Measurements from ENCODE around the gene GH1. TPM values are rescaled to one million over a fixed set of nuclear protein-coding genes. Genes with fewer than 3 reads are reported as not detected.

GH1 gene
- total RNA-seq, 3 donors from 2014 or later = not detected

GRCh38 chr17:63934183-63935112 is 15.8 kb upstream of the GH1 start:
- TF ChIP-seq POLR2AphosphoS5 (IDR thresholded peaks at IDR 0.05) (no peak), POLR2A (IDR thresholded peaks at IDR 0.05) (no peak)
- TF ChIP-seq, protein P1, sequence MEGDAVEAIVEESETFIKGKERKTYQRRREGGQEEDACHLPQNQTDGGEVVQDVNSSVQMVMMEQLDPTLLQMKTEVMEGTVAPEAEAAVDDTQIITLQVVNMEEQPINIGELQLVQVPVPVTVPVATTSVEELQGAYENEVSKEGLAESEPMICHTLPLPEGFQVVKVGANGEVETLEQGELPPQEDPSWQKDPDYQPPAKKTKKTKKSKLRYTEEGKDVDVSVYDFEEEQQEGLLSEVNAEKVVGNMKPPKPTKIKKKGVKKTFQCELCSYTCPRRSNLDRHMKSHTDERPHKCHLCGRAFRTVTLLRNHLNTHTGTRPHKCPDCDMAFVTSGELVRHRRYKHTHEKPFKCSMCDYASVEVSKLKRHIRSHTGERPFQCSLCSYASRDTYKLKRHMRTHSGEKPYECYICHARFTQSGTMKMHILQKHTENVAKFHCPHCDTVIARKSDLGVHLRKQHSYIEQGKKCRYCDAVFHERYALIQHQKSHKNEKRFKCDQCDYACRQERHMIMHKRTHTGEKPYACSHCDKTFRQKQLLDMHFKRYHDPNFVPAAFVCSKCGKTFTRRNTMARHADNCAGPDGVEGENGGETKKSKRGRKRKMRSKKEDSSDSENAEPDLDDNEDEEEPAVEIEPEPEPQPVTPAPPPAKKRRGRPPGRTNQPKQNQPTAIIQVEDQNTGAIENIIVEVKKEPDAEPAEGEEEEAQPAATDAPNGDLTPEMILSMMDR (IDR thresholded peaks at IDR 0.05) = no peak
- no peak for DNase-seq (ENCODE audit: low spot score in 2 of 2)
- H3K27me3 ChIP-seq = no peaks in the 10 kb centered on the region
- H3K4me1 ChIP-seq = no peaks in the 10 kb centered on the region
- H3K27ac ChIP-seq = no peak overlapping the region
- no peak overlapping the region for H3K4me3 ChIP-seq
- H3K36me3 ChIP-seq = no peaks in the 10 kb centered on the region
- intact Hi-C loops (cut with DNase I; ENCODE audit: low total_unique reads) = no loop called here
- H3K9me3 ChIP-seq = no peaks in the 10 kb centered on the region

DNA sequence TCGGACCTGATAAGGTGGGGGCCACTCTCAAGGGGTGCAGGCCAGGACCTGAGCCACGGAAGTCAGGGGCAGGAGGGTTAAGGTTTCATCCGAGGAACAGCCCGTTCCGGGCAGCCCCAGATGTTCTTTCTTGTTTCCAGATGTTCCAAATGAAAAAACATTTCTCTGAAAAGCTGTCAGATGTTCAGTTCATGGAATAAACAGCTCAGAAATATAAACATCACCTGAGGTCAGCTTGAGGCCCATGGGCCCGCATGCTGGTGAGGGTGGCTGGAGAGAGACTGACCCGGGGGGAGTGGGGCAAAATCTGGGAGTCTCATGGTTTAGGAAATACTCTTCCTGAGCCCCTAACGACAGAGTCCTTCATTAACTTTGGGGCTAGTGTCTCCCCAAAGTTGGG is 15.0 kb upstream of the GH1 start:
- DNase-seq (ENCODE audit: low spot score in 2 of 2) = no peak
- Histone ChIP-seq H3K9me3 (no peaks in the 10 kb centered on the region), H3K4me1 (no peaks in the 10 kb centered on the region), H3K27me3 (no peaks in the 10 kb centered on the region), H3K27ac (no peak overlapping the region), H3K36me3 (no peaks in the 10 kb centered on the region), H3K4me3 (no peak overlapping the region)
- TF ChIP-seq POLR2AphosphoS5 (IDR thresholded peaks at IDR 0.05) (no peak), POLR2A (IDR thresholded peaks at IDR 0.05) (no peak)
- TF ChIP-seq, protein P1 (IDR thresholded peaks at IDR 0.05) = no peak
- intact Hi-C loops (cut with DNase I; ENCODE audit: low total_unique reads) = no loop called here

DNA sequence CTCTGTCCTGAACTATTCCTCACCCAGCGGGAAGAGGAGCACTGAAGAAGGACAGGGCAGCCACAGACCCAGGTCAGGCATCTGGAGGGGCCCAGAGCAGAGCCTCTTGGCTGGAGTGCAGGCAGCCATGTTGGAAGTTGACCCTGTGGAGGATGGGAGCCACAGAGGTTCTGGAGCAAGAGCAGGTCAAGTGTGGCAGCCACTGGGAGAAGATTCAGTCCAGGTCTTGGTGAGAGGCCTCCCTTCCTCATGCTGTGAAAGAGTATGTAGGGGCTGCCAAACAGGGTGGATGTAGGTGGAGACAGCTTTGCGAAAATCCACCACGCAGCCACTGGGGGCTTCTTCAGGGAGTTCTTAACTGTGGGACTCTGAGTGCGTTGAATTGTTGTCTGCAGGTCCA is 14.1 kb upstream of the GH1 start:
- Histone ChIP-seq H3K27me3 (no peaks in the 10 kb centered on the region), H3K36me3 (no peaks in the 10 kb centered on the region), H3K4me1 (no peaks in the 10 kb centered on the region), H3K27ac (no peak overlapping the region), H3K9me3 (no peaks in the 10 kb centered on the region), H3K4me3 (no peak overlapping the region)
- intact Hi-C loops (cut with DNase I; ENCODE audit: low total_unique reads) = no loop called here
- no peak for DNase-seq (ENCODE audit: low spot score in 2 of 2)
- TF ChIP-seq, protein P1 (IDR thresholded peaks at IDR 0.05) = no peak
- TF ChIP-seq POLR2AphosphoS5 (IDR thresholded peaks at IDR 0.05) (no peak), POLR2A (IDR thresholded peaks at IDR 0.05) (no peak)

- H3K4me3 ChIP-seq = peak within 1 kb of the TSS in 2 of 3 donors; percentile 11 to 49
- H3K4me1 ChIP-seq = no peaks in the 10 kb centered on the region
- H3K36me3 ChIP-seq = no peaks in the 10 kb centered on the region
- no peak for TF ChIP-seq POLR2A (IDR thresholded peaks at IDR 0.05)
- H3K27ac ChIP-seq = peak within 1 kb of the TSS; percentile 60 to 75
- no peaks in the 10 kb centered on the region for H3K27me3 ChIP-seq
- H3K9me3 ChIP-seq = no peaks in the 10 kb centered on the region
- DNase-seq (ENCODE audit: low spot score in 2 of 2) = no peak
- intact Hi-C loops (cut with DNase I; ENCODE audit: low total_unique reads) = no loop called here
Observed at GRCh38 chr17:63931981-63932561, 13.4 kb upstream of the GH1 start, which contains the start of gene CD79B. CD79B (minus strand) TSS chr17:63932331; CDS start chr17:63932261, 70 bp downstream.

- Histone ChIP-seq H3K4me1 (no peaks in the 10 kb centered on the region), H3K4me3 (peak overlapping the region in 2 of 3 donors; percentile 11 to 49), H3K27ac (peak overlapping the region; percentile 60 to 75), H3K27me3 (no peaks in the 10 kb centered on the region), H3K36me3 (no peaks in the 10 kb centered on the region), H3K9me3 (no peaks in the 10 kb centered on the region)
- intact Hi-C loops (cut with DNase I; ENCODE audit: low total_unique reads) = no loop called here
- TF ChIP-seq POLR2A (IDR thresholded peaks at IDR 0.05) (no peak), POLR2AphosphoS5 (IDR thresholded peaks at IDR 0.05) (no peak)
- TF ChIP-seq, protein P1 (IDR thresholded peaks at IDR 0.05) = no peak
- peak in 1 of 2 donors; percentile 30 for DNase-seq (ENCODE audit: low spot score in 2 of 2)
Observed at GRCh38 chr17:63930951-63931575, 12.4 kb upstream of the GH1 start.
